ELR (cell line): ENCODE data around the gene CD164L2.
A peak's percentile ranks its signal among the peaks of the same experiment; 100 is the strongest.
"Not testable (repeated sequence)": the region's sequence is repeated elsewhere in the genome, so short reads cannot be mapped to it uniquely, and the experiment has no call there.

Experiments
- DNase-seq: peaks from one replicate; pipeline ENCODE4 v3.0.0-alpha.2; 2015; ENCODE audit warnings: low read depth

The CD164L2 gene

GRCh38 chr1:27384797-27385196 is 1.7 kb upstream of the CD164L2 start:
- DNase-seq: not testable (repeated sequence)

- DNase-seq: no peak
Observed at GRCh38 chr1:27383661-27384060, 528 bp upstream of the CD164L2 start.

- DNase-seq: no peak
Observed at GRCh38 chr1:27381969-27382762, 967 bp downstream of the CD164L2 start.

- no peak for DNase-seq
Observed at GRCh38 chr1:27380766-27381733, 2.1 kb downstream of the CD164L2 start.

GRCh38 chr1:27380224-27380623 is 2.9 kb downstream of the CD164L2 start:
- DNase-seq: no peak

- DNase-seq: no peak
Observed at GRCh38 chr1:27379564-27380122, 3.5 kb downstream of the CD164L2 start.

- no peak for DNase-seq
Observed at GRCh38 chr1:27377760-27378495, 5.2 kb downstream of the CD164L2 start.

GRCh38 chr1:27374362-27375086 is 8.6 kb downstream of the CD164L2 start, which contains the start of gene FCN3:
TSS of gene FCN3 (minus strand) at chr1:27374824. CDS start at chr1:27374818, 6 bp downstream.
- no peak for DNase-seq

GRCh38 chr1:27372808-27373690 is 10.1 kb downstream of the CD164L2 start:
- DNase-seq: peak; percentile 42

GRCh38 chr1:27372022-27372807 is 10.9 kb downstream of the CD164L2 start:
- no peak for DNase-seq

- peak; percentile 55 for DNase-seq
Observed at GRCh38 chr1:27368869-27369582, 14.1 kb downstream of the CD164L2 start.

GRCh38 chr1:27367160-27367650 is 15.9 kb downstream of the CD164L2 start:
- DNase-seq: no peak

- DNase-seq: peak; percentile 84
Observed at GRCh38 chr1:27366411-27367159, 16.5 kb downstream of the CD164L2 start, which contains the start of gene MAP3K6. TSS of gene MAP3K6 (minus strand) at chr1:27366961. CDS start at chr1:27366597, 364 bp downstream.

GRCh38 chr1:27366113-27366410 is 17.1 kb downstream of the CD164L2 start:
- peak; percentile 78 for DNase-seq

- DNase-seq: peak; percentile 86
Observed at GRCh38 chr1:27365372-27366112, 17.6 kb downstream of the CD164L2 start.

GRCh38 chr1:27364696-27365371 is 18.3 kb downstream of the CD164L2 start:
- no peak for DNase-seq
